ENCODE data around the gene SERPINC1. TPM values are rescaled to one million over a fixed set of nuclear protein-coding genes. Genes with fewer than 3 reads are reported as not detected.
A peak's percentile ranks its signal among the peaks of the same experiment; 100 is the strongest.

SERPINC1 gene
- total and polyA plus RNA-seq, 10 of the 15 experiments (the other 5 are each of a cell fraction or from before 2014, with no cell fraction given) = 0.11 to 0.44 TPM; not detected in 8

DNA sequence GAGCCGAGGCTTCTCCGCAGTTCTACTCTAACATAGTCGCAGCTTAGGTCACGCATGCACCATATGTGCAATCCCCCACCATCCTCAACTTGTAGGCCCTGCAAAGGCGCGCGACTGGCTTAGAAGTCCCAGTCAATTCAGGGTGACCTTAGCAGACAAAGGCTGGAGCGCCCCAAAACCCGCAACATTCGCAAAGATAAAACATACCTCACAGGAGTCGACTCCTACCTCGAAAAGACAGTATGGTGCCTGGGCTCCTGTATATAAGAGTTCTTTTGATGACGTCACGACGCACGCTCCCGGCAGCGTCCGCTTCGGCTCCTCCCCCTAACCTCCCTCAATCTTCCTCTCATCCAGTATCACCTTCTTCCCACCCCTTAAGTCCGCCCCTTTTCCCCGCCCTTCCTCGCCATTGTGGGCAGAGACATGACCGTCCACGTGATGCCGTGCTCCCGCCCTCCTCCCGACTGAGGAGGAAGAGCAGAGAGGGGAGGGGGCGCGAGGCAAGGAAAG, 49.3 kb downstream of the SERPINC1 start, which contains the start of gene GAS5 (continued):
- TF ChIP-seq EGR1 (IDR thresholded peaks at IDR 0.05; ENCODE audit: borderline replicate concordance in 1 of 2, low read depth in 2 of 2, low read length in 2 of 2) (peak in 1 of 2 experiments; percentile 11; a peak in 1 of 3 replicates), RCOR1 (conservative IDR thresholded peaks at IDR 0.05; ENCODE audit: low read depth, low read length) (no peak), YBX1 (IDR thresholded peaks at IDR 0.05) (no peak), EP300 (IDR thresholded peaks at IDR 0.05; ENCODE audit: borderline replicate concordance in 1 of 2, control insufficient read depth in 1 of 2, low read depth in 2 of 2, low read length in 2 of 2) (no peak), SIX5 (IDR thresholded peaks at IDR 0.05; ENCODE audit: low read depth, low read length, severe bottlenecking) (no peak), SUZ12 (IDR thresholded peaks at IDR 0.05; ENCODE audit: unreplicated experiment) (no peak), MEF2A (IDR thresholded peaks at IDR 0.05; ENCODE audit: insufficient read depth, low read depth, low read length) (no peak), NFXL1 (IDR thresholded peaks at IDR 0.05; ENCODE audit: borderline replicate concordance) (no peak), ZBED1 (IDR thresholded peaks at IDR 0.05; ENCODE audit: borderline replicate concordance) (peak; percentile 79), EZH2 (IDR thresholded peaks at IDR 0.05; ENCODE audit: borderline replicate concordance, control insufficient read depth, low read depth, low read length) (no peak), KLF5 (IDR thresholded peaks at IDR 0.05; ENCODE audit: partially characterized antibody) (peak; percentile 76), MTA2 (IDR thresholded peaks at IDR 0.05; ENCODE audit: low read depth) (no peak; the same call in 1 of the 2 replicates), MYB (IDR thresholded peaks at IDR 0.05; ENCODE audit: borderline replicate concordance, low read depth, low read length) (no peak)
- TF ChIP-seq, protein P1, sequence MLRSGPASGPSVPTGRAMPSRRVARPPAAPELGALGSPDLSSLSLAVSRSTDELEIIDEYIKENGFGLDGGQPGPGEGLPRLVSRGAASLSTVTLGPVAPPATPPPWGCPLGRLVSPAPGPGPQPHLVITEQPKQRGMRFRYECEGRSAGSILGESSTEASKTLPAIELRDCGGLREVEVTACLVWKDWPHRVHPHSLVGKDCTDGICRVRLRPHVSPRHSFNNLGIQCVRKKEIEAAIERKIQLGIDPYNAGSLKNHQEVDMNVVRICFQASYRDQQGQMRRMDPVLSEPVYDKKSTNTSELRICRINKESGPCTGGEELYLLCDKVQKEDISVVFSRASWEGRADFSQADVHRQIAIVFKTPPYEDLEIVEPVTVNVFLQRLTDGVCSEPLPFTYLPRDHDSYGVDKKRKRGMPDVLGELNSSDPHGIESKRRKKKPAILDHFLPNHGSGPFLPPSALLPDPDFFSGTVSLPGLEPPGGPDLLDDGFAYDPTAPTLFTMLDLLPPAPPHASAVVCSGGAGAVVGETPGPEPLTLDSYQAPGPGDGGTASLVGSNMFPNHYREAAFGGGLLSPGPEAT (IDR thresholded peaks at IDR 0.05; ENCODE audit: low read depth) = peak; percentile 39; the same call in 1 of the 2 replicates
- TF ChIP-seq, protein P2, sequence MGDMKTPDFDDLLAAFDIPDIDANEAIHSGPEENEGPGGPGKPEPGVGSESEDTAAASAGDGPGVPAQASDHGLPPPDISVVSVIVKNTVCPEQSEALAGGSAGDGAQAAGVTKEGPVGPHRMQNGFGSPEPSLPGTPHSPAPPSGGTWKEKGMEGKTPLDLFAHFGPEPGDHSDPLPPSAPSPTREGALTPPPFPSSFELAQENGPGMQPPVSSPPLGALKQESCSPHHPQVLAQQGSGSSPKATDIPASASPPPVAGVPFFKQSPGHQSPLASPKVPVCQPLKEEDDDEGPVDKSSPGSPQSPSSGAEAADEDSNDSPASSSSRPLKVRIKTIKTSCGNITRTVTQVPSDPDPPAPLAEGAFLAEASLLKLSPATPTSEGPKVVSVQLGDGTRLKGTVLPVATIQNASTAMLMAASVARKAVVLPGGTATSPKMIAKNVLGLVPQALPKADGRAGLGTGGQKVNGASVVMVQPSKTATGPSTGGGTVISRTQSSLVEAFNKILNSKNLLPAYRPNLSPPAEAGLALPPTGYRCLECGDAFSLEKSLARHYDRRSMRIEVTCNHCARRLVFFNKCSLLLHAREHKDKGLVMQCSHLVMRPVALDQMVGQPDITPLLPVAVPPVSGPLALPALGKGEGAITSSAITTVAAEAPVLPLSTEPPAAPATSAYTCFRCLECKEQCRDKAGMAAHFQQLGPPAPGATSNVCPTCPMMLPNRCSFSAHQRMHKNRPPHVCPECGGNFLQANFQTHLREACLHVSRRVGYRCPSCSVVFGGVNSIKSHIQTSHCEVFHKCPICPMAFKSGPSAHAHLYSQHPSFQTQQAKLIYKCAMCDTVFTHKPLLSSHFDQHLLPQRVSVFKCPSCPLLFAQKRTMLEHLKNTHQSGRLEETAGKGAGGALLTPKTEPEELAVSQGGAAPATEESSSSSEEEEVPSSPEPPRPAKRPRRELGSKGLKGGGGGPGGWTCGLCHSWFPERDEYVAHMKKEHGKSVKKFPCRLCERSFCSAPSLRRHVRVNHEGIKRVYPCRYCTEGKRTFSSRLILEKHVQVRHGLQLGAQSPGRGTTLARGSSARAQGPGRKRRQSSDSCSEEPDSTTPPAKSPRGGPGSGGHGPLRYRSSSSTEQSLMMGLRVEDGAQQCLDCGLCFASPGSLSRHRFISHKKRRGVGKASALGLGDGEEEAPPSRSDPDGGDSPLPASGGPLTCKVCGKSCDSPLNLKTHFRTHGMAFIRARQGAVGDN (IDR thresholded peaks at IDR 0.05) = peak; percentile 93
- TF ChIP-seq, protein P3, sequence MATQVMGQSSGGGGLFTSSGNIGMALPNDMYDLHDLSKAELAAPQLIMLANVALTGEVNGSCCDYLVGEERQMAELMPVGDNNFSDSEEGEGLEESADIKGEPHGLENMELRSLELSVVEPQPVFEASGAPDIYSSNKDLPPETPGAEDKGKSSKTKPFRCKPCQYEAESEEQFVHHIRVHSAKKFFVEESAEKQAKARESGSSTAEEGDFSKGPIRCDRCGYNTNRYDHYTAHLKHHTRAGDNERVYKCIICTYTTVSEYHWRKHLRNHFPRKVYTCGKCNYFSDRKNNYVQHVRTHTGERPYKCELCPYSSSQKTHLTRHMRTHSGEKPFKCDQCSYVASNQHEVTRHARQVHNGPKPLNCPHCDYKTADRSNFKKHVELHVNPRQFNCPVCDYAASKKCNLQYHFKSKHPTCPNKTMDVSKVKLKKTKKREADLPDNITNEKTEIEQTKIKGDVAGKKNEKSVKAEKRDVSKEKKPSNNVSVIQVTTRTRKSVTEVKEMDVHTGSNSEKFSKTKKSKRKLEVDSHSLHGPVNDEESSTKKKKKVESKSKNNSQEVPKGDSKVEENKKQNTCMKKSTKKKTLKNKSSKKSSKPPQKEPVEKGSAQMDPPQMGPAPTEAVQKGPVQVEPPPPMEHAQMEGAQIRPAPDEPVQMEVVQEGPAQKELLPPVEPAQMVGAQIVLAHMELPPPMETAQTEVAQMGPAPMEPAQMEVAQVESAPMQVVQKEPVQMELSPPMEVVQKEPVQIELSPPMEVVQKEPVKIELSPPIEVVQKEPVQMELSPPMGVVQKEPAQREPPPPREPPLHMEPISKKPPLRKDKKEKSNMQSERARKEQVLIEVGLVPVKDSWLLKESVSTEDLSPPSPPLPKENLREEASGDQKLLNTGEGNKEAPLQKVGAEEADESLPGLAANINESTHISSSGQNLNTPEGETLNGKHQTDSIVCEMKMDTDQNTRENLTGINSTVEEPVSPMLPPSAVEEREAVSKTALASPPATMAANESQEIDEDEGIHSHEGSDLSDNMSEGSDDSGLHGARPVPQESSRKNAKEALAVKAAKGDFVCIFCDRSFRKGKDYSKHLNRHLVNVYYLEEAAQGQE (IDR thresholded peaks at IDR 0.05; ENCODE audit: low read depth, low read length) = peak; percentile 52
- TF ChIP-seq, protein P4, sequence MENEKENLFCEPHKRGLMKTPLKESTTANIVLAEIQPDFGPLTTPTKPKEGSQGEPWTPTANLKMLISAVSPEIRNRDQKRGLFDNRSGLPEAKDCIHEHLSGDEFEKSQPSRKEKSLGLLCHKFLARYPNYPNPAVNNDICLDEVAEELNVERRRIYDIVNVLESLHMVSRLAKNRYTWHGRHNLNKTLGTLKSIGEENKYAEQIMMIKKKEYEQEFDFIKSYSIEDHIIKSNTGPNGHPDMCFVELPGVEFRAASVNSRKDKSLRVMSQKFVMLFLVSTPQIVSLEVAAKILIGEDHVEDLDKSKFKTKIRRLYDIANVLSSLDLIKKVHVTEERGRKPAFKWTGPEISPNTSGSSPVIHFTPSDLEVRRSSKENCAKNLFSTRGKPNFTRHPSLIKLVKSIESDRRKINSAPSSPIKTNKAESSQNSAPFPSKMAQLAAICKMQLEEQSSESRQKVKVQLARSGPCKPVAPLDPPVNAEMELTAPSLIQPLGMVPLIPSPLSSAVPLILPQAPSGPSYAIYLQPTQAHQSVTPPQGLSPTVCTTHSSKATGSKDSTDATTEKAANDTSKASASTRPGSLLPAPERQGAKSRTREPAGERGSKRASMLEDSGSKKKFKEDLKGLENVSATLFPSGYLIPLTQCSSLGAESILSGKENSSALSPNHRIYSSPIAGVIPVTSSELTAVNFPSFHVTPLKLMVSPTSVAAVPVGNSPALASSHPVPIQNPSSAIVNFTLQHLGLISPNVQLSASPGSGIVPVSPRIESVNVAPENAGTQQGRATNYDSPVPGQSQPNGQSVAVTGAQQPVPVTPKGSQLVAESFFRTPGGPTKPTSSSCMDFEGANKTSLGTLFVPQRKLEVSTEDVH (IDR thresholded peaks at IDR 0.05; ENCODE audit: low read depth, partially characterized antibody) = peak; percentile 75

Measured in GM12878 (cell line).